Activated CD4-positive, alpha-beta T cell treated with anti-CD3 and anti-CD28 coated beads, Interleukin-10, Interleukin-2, amounts not matched to agents 100 ng/mL and 50 ng/mL, durations not matched to agents 16 hours and 8 hours (primary cell): Measurements from ENCODE around the gene HPCAL1.

Source experiments
- DNase-seq: peaks from one replicate; pipeline ENCODE4 v3.0.0-alpha.2; 2020

Gene HPCAL1

GRCh38 chr2:10473121-10473756 is 170.5 kb downstream of the HPCAL1 start:
- no peak for DNase-seq

GRCh38 chr2:10475221-10475722 is 172.6 kb downstream of the HPCAL1 start:
- no peak for DNase-seq

GRCh38 chr2:10475811-10476660 is 173.3 kb downstream of the HPCAL1 start:
- DNase-seq: no peak

GRCh38 chr2:10476723-10477442 is 174.2 kb downstream of the HPCAL1 start:
- DNase-seq: no peak
